Endothelial cell of umbilical vein (primary cell): ENCODE results near the gene CHMP6. TPM values are rescaled to one million over a fixed set of nuclear protein-coding genes. Genes with fewer than 3 reads are reported as not detected.

Source experiments
- BruUV-seq: library from RNA; stranded (reverse); fragments of 400-500 nt; replicated peaks from 2 replicates; lab custom pipeline; 2021; lab: Mats Ljungman, UMichigan
- CTCF ChIA-PET: fragments of 300-600, 350-600 bp; sonication (Branson Sonifier 250); formaldehyde crosslinking; loops from one replicate; lab custom pipeline; 2021; ENCODE audit warnings: antibody characterized with exemption, inconsistent platforms; lab: Charles Lee
- POLR2A ChIA-PET: fragments of 300-600, 350-600 bp; sonication (Branson Sonifier 250); formaldehyde crosslinking; loops from one replicate; lab custom pipeline; 2021; ENCODE audit warnings: antibody characterized with exemption, inconsistent platforms; lab: Charles Lee
- DNase-seq: peaks from one replicate; pipeline ENCODE4 v3.0.0-alpha.2; 2011; ENCODE audit warnings: low read depth, low spot score
- FAIRE-seq: peaks from 2 replicates; lab custom pipeline; 2011; peaks lifted over from hg19 to GRCh38; lab: Jason Lieb, UNC
- H2AFZ ChIP-seq: 2 replicates; pipeline ENCODE4 v1.6.0; 2012; ENCODE audit warnings: low read depth, low read length, control low read depth, inconsistent platforms
- H3K27ac ChIP-seq: 2 replicates; pipeline ENCODE4 v1.5.1; 2011; ENCODE audit warnings: low read depth, mild to moderate bottlenecking, control low read depth, low read length, moderate library complexity; ENCODE audit not compliant: insufficient read depth
- H3K27me3 ChIP-seq, 2 experiments: 2 replicates each; pipeline versions ENCODE4 v1.6.0 to v1.6.1; 2011; ENCODE audit warnings: low read length in 2 of 2, mixed read lengths in 1 of 2; ENCODE audit not compliant: control insufficient read depth in 2 of 2, insufficient read depth in 2 of 2
- H3K36me3 ChIP-seq, 2 experiments: 2 replicates in 1 of 2; 3 replicates in 1 of 2; pipeline ENCODE4 v1.5.1; 2011; ENCODE audit warnings: low read length in 2 of 2, mild to moderate bottlenecking in 1 of 2, moderate library complexity in 1 of 2; ENCODE audit not compliant: control insufficient read depth in 2 of 2, insufficient read depth in 2 of 2; ENCODE audit errors: extremely low read depth in 1 of 2
- H3K4me1 ChIP-seq: 3 replicates; pipeline ENCODE4 v1.5.1; 2011; ENCODE audit warnings: mild to moderate bottlenecking, low read length; ENCODE audit not compliant: control insufficient read depth, insufficient read depth; ENCODE audit errors: extremely low read depth
- H3K4me2 ChIP-seq: 2 replicates; pipeline ENCODE4 v1.6.1; 2011; ENCODE audit warnings: low read length, control low read depth, mixed read lengths; ENCODE audit not compliant: insufficient read depth
- H3K4me3 ChIP-seq, 3 experiments: fragments of 200-600 bp in 1 of 3; sonication (generic), shearing (Covaris generic) in 1 of 3; replicated peaks in 1 of 3; 2 replicates each; pipeline ENCODE4 v1.5.1; 2011 to 2016; ENCODE audit warnings: control low read depth in 3 of 3, low read length in 3 of 3, mild to moderate bottlenecking in 2 of 3, inconsistent platforms in 1 of 3, low read depth in 1 of 3, moderate library complexity in 1 of 3; ENCODE audit not compliant: insufficient read depth in 1 of 3
- H3K79me2 ChIP-seq: 2 replicates; pipeline ENCODE4 v1.6.0; 2012; ENCODE audit warnings: low read length, inconsistent platforms; ENCODE audit not compliant: control insufficient read depth, insufficient read depth
- H3K9ac ChIP-seq: replicated peaks from 2 replicates; pipeline ENCODE3; 2011; ENCODE audit warnings: low read length, control low read depth; ENCODE audit not compliant: insufficient read depth; ENCODE audit errors: extremely low read depth
- H3K9me1 ChIP-seq: replicated peaks from 3 replicates; pipeline ENCODE4 v1.6.0; 2011; ENCODE audit warnings: mild to moderate bottlenecking, low read length; ENCODE audit not compliant: control insufficient read depth, insufficient read depth; ENCODE audit errors: extremely low read depth
- H3K9me3 ChIP-seq: replicated peaks from 2 replicates; pipeline ENCODE4 v1.5.1; 2012; ENCODE audit warnings: low read length, inconsistent platforms; ENCODE audit not compliant: control insufficient read depth, insufficient read depth
- H4K20me1 ChIP-seq: replicated peaks from 2 replicates; pipeline ENCODE3; 2011; ENCODE audit warnings: mild to moderate bottlenecking, low read length; ENCODE audit not compliant: control insufficient read depth, insufficient read depth; ENCODE audit errors: extremely low read depth
- CTCF ChIP-seq, 2 donors: IDR thresholded peaks; 1 replicate in 1 of 2; 2 replicates in 1 of 2; pipeline ENCODE4 v1.5.1; 2011; ENCODE audit warnings: low read length in 2 of 2, mild to moderate bottlenecking in 2 of 2, moderate library complexity in 2 of 2, control low read depth in 1 of 2, inconsistent platforms in 1 of 2, low read depth in 1 of 2; ENCODE audit not compliant: insufficient read depth in 1 of 2; ENCODE audit errors: extremely low read depth in 1 of 2
- EZH2 ChIP-seq: IDR thresholded peaks from 2 replicates; pipeline ENCODE4 v1.6.1; 2012; ENCODE audit warnings: borderline replicate concordance, low read depth, mild to moderate bottlenecking, moderate library complexity, low read length, inconsistent platforms; ENCODE audit not compliant: severe bottlenecking
- FOS ChIP-seq: IDR thresholded peaks from 2 replicates; pipeline ENCODE4 v1.6.1; 2011; ENCODE audit warnings: mild to moderate bottlenecking, low read length, moderate library complexity, borderline replicate concordance; ENCODE audit not compliant: insufficient read depth
- GATA2 ChIP-seq: IDR thresholded peaks from 2 replicates; pipeline ENCODE4 v1.7.0; 2011; ENCODE audit warnings: low read depth, mild to moderate bottlenecking, moderate library complexity, mixed read lengths, low read length; ENCODE audit not compliant: insufficient read length, insufficient read depth
- JUN ChIP-seq: IDR thresholded peaks from 2 replicates; pipeline ENCODE4 v1.6.1; 2011; ENCODE audit warnings: borderline replicate concordance, low read depth; ENCODE audit not compliant: insufficient read length, insufficient read depth
- MAX ChIP-seq: IDR thresholded peaks from 2 replicates; pipeline ENCODE4 v1.6.1; 2011; ENCODE audit not compliant: insufficient read depth, insufficient read length
- MYC ChIP-seq: IDR thresholded peaks from one replicate; pipeline ENCODE4 v1.6.1; 2011; ENCODE audit warnings: mild to moderate bottlenecking, low read depth, low read length
- POLR2A ChIP-seq: IDR thresholded peaks from 2 replicates; pipeline ENCODE4 v1.6.1; 2012; ENCODE audit warnings: low read depth, mild to moderate bottlenecking, control low read depth, low read length
- POLR2AphosphoS5 ChIP-seq: IDR thresholded peaks from 2 replicates; pipeline ENCODE4 v1.6.1; 2012; ENCODE audit warnings: low read depth, mild to moderate bottlenecking, control low read depth, low read length, moderate library complexity; ENCODE audit not compliant: insufficient read depth
- dilution Hi-C: fragments of 300-500 bp; cut with MboI; formaldehyde crosslinking; loops from one replicate; pipeline ENCODE4 v1.15.0; 2019; ENCODE audit warnings: low sequenced_read_pairs; ENCODE audit not compliant: extremely low pct_ligation_motif_present
- intact Hi-C: fragments of 100-400 bp; cut with micrococcal nuclease; formaldehyde crosslinking; loops from one replicate; pipeline ENCODE4 v1.10.0; 2022
- polyA plus RNA-seq, 4 experiments: library from polyadenylated mRNA; depleted of rRNA in 3 of 4; stranded (reverse) in 3 of 4; unstranded in 1 of 4; fragments of >200 nt; gene quantifications; 2 replicates each; pipeline versions ENCODE4 v1.2.1 to v1.2.3, GENCODE V29; 2011 to 2012; ENCODE audit warnings: missing spikeins in 1 of 4
- total RNA-seq: library from RNA; stranded (reverse); gene quantifications from 2 replicates; pipeline ENCODE4 v1.2.3, GENCODE V29; 2021

CHMP6 gene
- total and polyA plus RNA-seq, 2 donors (not counting 3 experiments of a cell fraction or from before 2014, with no cell fraction given), result 42.5 to 48.5 TPM

- intact Hi-C loops (no loop called here), dilution Hi-C loops (no loop called here)
- Histone ChIP-seq H4K20me1 (no peaks in the 10 kb centered on the region), H3K27ac (no peak overlapping the region), H3K4me3 (no peak overlapping the region), H3K9ac (no peak overlapping the region), H2AFZ (no peak overlapping the region), H3K9me1 (no peaks in the 10 kb centered on the region), H3K36me3 (no peaks in the 10 kb centered on the region), H3K79me2 (no peaks in the 10 kb centered on the region), H3K9me3 (no peaks in the 10 kb centered on the region), H3K27me3 (peaks cover 12 to 23% of the 10 kb centered on the region in 2 experiments), H3K4me2 (no peak overlapping the region), H3K4me1 (no peaks in the 10 kb centered on the region)
- DNase-seq (no peak), FAIRE-seq (no peak)
- TF ChIP-seq EZH2 (no peak), JUN (no peak)
- POLR2A ChIA-PET, result no interaction called here
- CTCF ChIA-PET, result interaction anchor here (0.9 to 1.2 kb wide), 4 partner anchors 12 to 20 kb away, joined by 3 to 5 read pairs (median 4); no protein-coding TSS in a partner anchor
- BruUV-seq, result no TSS peak
Measured at GRCh38 chr17:81009136-81009535, 17.5 kb downstream of the CHMP6 start.

GRCh38 chr17:81010935-81011334 is 19.3 kb downstream of the CHMP6 start:
- no peaks in the 10 kb centered on the region for H3K36me3 ChIP-seq
- ChIA-PET CTCF (interaction anchor here (0.7 to 1.2 kb wide), 3 partner anchors 13 to 86 kb away, joined by 3 to 4 read pairs (median 3); no protein-coding TSS in a partner anchor), POLR2A (no interaction called here)
- no TSS peak for BruUV-seq
- intact Hi-C loops (no loop called here), dilution Hi-C loops (no loop called here)
- H4K20me1 ChIP-seq, result no peaks in the 10 kb centered on the region
- no peak overlapping the region for H3K4me2 ChIP-seq
- H3K27ac ChIP-seq, result no peak overlapping the region
- no peak overlapping the region for H3K4me3 ChIP-seq
- TF ChIP-seq EZH2 (no peak), JUN (no peak), CTCF (IDR thresholded peaks at IDR 0.05; ENCODE audit: extremely low read depth in 1 of 2, insufficient read depth in 1 of 2, low read depth in 1 of 2, low read length in 2 of 2) (no peak), POLR2AphosphoS5 (no peak), MAX (no peak), MYC (no peak), GATA2 (no peak), FOS (no peak), POLR2A (no peak)
- FAIRE-seq (no peak), DNase-seq (no peak)
- no peak overlapping the region for H3K9ac ChIP-seq
- H3K9me1 ChIP-seq, result no peaks in the 10 kb centered on the region
- no peak overlapping the region for H2AFZ ChIP-seq
- no peaks in the 10 kb centered on the region for H3K4me1 ChIP-seq
- no peaks in the 10 kb centered on the region for H3K9me3 ChIP-seq
- no peaks in the 10 kb centered on the region for H3K79me2 ChIP-seq
- H3K27me3 ChIP-seq, result peaks cover 7 to 13% of the 10 kb centered on the region in 2 experiments
